ENCODE measurements around the gene AIPL1.

Gene AIPL1

GRCh38 chr17:6374271-6374691, 60.6 kb downstream of the AIPL1 start:
- DNase-seq (ENCODE audit: low read depth), result no peak
- no peak overlapping the region for H3K4me3 ChIP-seq (ENCODE audit: low read depth, low read length)

More at GRCh38 chr17:6374271-6374691, 60.6 kb downstream of the AIPL1 start:
- TF ChIP-seq, protein P1, sequence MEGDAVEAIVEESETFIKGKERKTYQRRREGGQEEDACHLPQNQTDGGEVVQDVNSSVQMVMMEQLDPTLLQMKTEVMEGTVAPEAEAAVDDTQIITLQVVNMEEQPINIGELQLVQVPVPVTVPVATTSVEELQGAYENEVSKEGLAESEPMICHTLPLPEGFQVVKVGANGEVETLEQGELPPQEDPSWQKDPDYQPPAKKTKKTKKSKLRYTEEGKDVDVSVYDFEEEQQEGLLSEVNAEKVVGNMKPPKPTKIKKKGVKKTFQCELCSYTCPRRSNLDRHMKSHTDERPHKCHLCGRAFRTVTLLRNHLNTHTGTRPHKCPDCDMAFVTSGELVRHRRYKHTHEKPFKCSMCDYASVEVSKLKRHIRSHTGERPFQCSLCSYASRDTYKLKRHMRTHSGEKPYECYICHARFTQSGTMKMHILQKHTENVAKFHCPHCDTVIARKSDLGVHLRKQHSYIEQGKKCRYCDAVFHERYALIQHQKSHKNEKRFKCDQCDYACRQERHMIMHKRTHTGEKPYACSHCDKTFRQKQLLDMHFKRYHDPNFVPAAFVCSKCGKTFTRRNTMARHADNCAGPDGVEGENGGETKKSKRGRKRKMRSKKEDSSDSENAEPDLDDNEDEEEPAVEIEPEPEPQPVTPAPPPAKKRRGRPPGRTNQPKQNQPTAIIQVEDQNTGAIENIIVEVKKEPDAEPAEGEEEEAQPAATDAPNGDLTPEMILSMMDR (IDR thresholded peaks at IDR 0.05; ENCODE audit: insufficient read depth, low read depth, low read length, missing control alignments), result no peak

Data from GM12865 (cell line).